ENCODE results near the gene WDR27.
"Not testable (repeated sequence)": the region's sequence is repeated elsewhere in the genome, so short reads cannot be mapped to it uniquely, and the experiment has no call there.

Gene WDR27

DNA sequence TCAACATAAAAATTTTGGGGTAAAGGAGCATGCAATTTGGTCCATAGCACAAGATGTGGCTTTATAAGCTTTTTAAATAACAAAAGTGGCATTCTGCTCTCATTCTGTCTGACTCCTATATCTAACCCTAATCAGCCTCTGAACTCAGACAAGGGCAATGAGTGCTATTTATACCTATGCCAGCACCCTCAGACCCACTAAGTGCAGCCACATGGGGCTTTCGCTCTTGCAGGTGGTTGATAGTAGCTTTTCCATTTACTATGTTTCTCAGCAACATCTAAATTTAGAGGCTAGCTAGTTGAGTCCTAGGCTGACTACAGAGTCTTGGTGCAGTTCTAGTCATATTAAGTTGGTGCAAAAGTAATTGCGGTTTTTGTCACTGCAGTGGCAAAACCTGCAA is 231.0 kb downstream of the WDR27 start:
- H3K4me1 ChIP-seq (ENCODE audit: insufficient read depth, low read length), result no peaks in the 10 kb centered on the region
- H3K36me3 ChIP-seq (ENCODE audit: insufficient read depth, low read length), result no peaks in the 10 kb centered on the region
- no peak overlapping the region for H3K9ac ChIP-seq (ENCODE audit: low read depth, low read length)
- no peak overlapping the region for H3K27ac ChIP-seq (ENCODE audit: low read depth, low read length)
- H3K27me3 ChIP-seq (ENCODE audit: insufficient read depth, low read length), result no peaks in the 10 kb centered on the region
- no peak overlapping the region for H3K4me3 ChIP-seq (ENCODE audit: low read length)
- 97% methylated on average over 2 of the region's 2 CpGs for WGBS
- peaks cover 58% of the 10 kb centered on the region for H3K9me3 ChIP-seq (ENCODE audit: insufficient read depth, low read depth, low read length)

GRCh38 chr6:169469028-169469427 is 232.8 kb downstream of the WDR27 start:
- no peak overlapping the region for H3K27ac ChIP-seq (ENCODE audit: low read depth, low read length)
- no peaks in the 10 kb centered on the region for H3K27me3 ChIP-seq (ENCODE audit: insufficient read depth, low read length)
- no peak overlapping the region for H3K4me3 ChIP-seq (ENCODE audit: low read length)
- no peaks in the 10 kb centered on the region for H3K36me3 ChIP-seq (ENCODE audit: insufficient read depth, low read length)
- H3K4me1 ChIP-seq (ENCODE audit: insufficient read depth, low read length), result no peaks in the 10 kb centered on the region
- H3K9ac ChIP-seq (ENCODE audit: low read depth, low read length), result no peak overlapping the region
- peaks cover 51% of the 10 kb centered on the region for H3K9me3 ChIP-seq (ENCODE audit: insufficient read depth, low read depth, low read length)
- WGBS, result 89% methylated on average over 1 of the region's 1 CpG

DNA sequence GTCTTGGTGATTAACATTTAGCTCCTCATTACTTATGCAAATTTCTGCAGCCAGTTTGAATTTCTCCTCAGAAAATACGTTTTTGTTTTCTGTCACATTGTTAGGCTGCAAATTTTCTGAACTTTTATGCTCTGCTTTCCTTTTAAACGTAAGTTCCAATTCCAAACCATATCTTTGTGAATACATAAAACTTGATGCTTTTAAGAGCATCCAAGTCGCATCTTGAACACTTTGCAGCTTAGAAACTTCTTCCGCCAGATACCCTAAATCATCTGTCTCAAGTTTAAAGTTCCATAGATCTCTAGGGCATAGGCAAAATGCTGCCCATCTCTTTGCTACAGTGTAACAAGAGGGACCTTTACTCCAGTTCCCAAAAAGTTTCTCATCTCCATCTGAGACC is 234.1 kb downstream of the WDR27 start:
- H3K4me3 ChIP-seq (ENCODE audit: low read length); H3K27ac ChIP-seq (ENCODE audit: low read depth, low read length); H3K36me3 ChIP-seq (ENCODE audit: insufficient read depth, low read length); H3K4me1 ChIP-seq (ENCODE audit: insufficient read depth, low read length); H3K9ac ChIP-seq (ENCODE audit: low read depth, low read length); H3K27me3 ChIP-seq (ENCODE audit: insufficient read depth, low read length): not testable (repeated sequence)
- H3K9me3 ChIP-seq (ENCODE audit: insufficient read depth, low read depth, low read length), result peaks cover 40% of the 10 kb centered on the region
- 93% methylated on average over 4 of the region's 4 CpGs for WGBS

- 94% methylated on average over 2 of the region's 2 CpGs for WGBS
- peaks cover 26% of the 10 kb centered on the region for H3K9me3 ChIP-seq (ENCODE audit: insufficient read depth, low read depth, low read length)
- not testable (repeated sequence) for H3K4me1 ChIP-seq (ENCODE audit: insufficient read depth, low read length); H3K4me3 ChIP-seq (ENCODE audit: low read length); H3K36me3 ChIP-seq (ENCODE audit: insufficient read depth, low read length); H3K9ac ChIP-seq (ENCODE audit: low read depth, low read length); H3K27me3 ChIP-seq (ENCODE audit: insufficient read depth, low read length); H3K27ac ChIP-seq (ENCODE audit: low read depth, low read length)
These were observed 235.6 kb downstream of the WDR27 start for GRCh38 chr6:169466256-169466655.

- no peaks in the 10 kb centered on the region for H3K27me3 ChIP-seq (ENCODE audit: insufficient read depth, low read length)
- H3K4me1 ChIP-seq (ENCODE audit: insufficient read depth, low read length), result no peaks in the 10 kb centered on the region
- H3K9me3 ChIP-seq (ENCODE audit: insufficient read depth, low read depth, low read length), result peaks cover 13% of the 10 kb centered on the region; the same call in 1 of the 2 replicates
- H3K27ac ChIP-seq (ENCODE audit: low read depth, low read length), result no peak overlapping the region
- no peak overlapping the region for H3K9ac ChIP-seq (ENCODE audit: low read depth, low read length)
- 96% methylated on average over 4 of the region's 5 CpGs for WGBS
- no peak overlapping the region for H3K4me3 ChIP-seq (ENCODE audit: low read length)
- no peaks in the 10 kb centered on the region for H3K36me3 ChIP-seq (ENCODE audit: insufficient read depth, low read length)
These were observed 244.1 kb downstream of the WDR27 start for GRCh38 chr6:169457762-169458161.

GRCh38 chr6:169456840-169457239 is 245.0 kb downstream of the WDR27 start:
- Histone ChIP-seq H3K9me3 (ENCODE audit: insufficient read depth, low read depth, low read length) (peaks cover 13% of the 10 kb centered on the region; the same call in 1 of the 2 replicates), H3K27ac (ENCODE audit: low read depth, low read length) (no peak overlapping the region), H3K36me3 (ENCODE audit: insufficient read depth, low read length) (no peaks in the 10 kb centered on the region), H3K27me3 (ENCODE audit: insufficient read depth, low read length) (no peaks in the 10 kb centered on the region), H3K9ac (ENCODE audit: low read depth, low read length) (no peak overlapping the region), H3K4me1 (ENCODE audit: insufficient read depth, low read length) (no peaks in the 10 kb centered on the region), H3K4me3 (ENCODE audit: low read length) (no peak overlapping the region)
- WGBS, result 97% methylated on average over 12 of the region's 12 CpGs

DNA sequence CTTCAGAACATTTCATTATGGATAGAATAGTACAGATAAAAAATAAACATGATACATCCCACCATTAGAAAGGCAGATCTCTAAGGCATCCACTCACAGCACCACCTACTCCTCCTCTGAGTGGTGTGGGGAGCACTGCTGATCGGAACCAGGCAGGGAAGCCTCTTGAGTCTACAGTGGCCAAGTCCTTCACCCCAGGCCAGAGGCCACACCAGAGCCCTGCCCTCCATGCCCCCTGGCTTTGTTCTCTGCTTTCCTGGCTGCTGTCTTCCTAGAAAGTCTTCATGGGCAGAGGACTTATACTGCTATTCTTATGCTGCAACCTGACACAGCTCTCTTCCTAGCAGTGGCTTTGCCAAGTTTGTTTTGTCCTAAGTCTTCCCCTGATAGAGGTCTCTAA is 246.4 kb downstream of the WDR27 start:
- Histone ChIP-seq H3K4me3 (ENCODE audit: low read length) (no peak overlapping the region), H3K9me3 (ENCODE audit: insufficient read depth, low read depth, low read length) (peaks cover 13% of the 10 kb centered on the region; the same call in 1 of the 2 replicates), H3K27ac (ENCODE audit: low read depth, low read length) (no peak overlapping the region), H3K4me1 (ENCODE audit: insufficient read depth, low read length) (no peaks in the 10 kb centered on the region), H3K36me3 (ENCODE audit: insufficient read depth, low read length) (no peaks in the 10 kb centered on the region), H3K9ac (ENCODE audit: low read depth, low read length) (no peak overlapping the region), H3K27me3 (ENCODE audit: insufficient read depth, low read length) (no peaks in the 10 kb centered on the region)
- WGBS, result 100% methylated on average over 1 of the region's 1 CpG

DNA sequence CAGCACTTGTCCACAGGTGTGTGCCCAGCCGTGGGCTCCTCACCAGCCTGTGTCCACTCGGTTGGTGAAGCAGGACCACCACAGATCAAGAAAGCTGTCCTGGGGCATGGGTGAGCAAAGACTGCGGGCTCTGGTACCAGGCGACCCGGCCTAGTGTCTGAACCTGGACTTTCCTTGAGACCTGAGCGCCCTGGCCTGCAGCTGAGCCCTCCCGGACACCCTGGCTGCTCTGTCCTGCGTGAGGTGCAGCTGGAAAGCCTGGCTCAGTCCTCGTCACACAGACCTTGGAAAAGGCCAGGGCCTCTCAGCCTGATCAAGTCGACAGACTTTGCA is 247.0 kb downstream of the WDR27 start:
- H3K9ac ChIP-seq (ENCODE audit: low read depth, low read length), result no peak overlapping the region
- H3K4me1 ChIP-seq (ENCODE audit: insufficient read depth, low read length), result no peaks in the 10 kb centered on the region
- H3K27me3 ChIP-seq (ENCODE audit: insufficient read depth, low read length), result no peaks in the 10 kb centered on the region
- WGBS, result 94% methylated on average over 10 of the region's 10 CpGs
- no peak overlapping the region for H3K27ac ChIP-seq (ENCODE audit: low read depth, low read length)
- no peaks in the 10 kb centered on the region for H3K36me3 ChIP-seq (ENCODE audit: insufficient read depth, low read length)
- H3K4me3 ChIP-seq (ENCODE audit: low read length), result no peak overlapping the region
- H3K9me3 ChIP-seq (ENCODE audit: insufficient read depth, low read depth, low read length), result peaks cover 9% of the 10 kb centered on the region; the same call in 1 of the 2 replicates

- H3K27ac ChIP-seq (ENCODE audit: low read depth, low read length), result no peak overlapping the region
- WGBS, result 81% methylated on average over 8 of the region's 8 CpGs
- peaks cover 4% of the 10 kb centered on the region; the same call in 1 of the 2 replicates for H3K9me3 ChIP-seq (ENCODE audit: insufficient read depth, low read depth, low read length)
- no peaks in the 10 kb centered on the region for H3K4me1 ChIP-seq (ENCODE audit: insufficient read depth, low read length)
- no peak overlapping the region for H3K4me3 ChIP-seq (ENCODE audit: low read length)
- H3K36me3 ChIP-seq (ENCODE audit: insufficient read depth, low read length), result no peaks in the 10 kb centered on the region
- H3K9ac ChIP-seq (ENCODE audit: low read depth, low read length), result no peak overlapping the region
- H3K27me3 ChIP-seq (ENCODE audit: insufficient read depth, low read length), result no peaks in the 10 kb centered on the region
These were observed 247.5 kb downstream of the WDR27 start for GRCh38 chr6:169454204-169454871.

DNA sequence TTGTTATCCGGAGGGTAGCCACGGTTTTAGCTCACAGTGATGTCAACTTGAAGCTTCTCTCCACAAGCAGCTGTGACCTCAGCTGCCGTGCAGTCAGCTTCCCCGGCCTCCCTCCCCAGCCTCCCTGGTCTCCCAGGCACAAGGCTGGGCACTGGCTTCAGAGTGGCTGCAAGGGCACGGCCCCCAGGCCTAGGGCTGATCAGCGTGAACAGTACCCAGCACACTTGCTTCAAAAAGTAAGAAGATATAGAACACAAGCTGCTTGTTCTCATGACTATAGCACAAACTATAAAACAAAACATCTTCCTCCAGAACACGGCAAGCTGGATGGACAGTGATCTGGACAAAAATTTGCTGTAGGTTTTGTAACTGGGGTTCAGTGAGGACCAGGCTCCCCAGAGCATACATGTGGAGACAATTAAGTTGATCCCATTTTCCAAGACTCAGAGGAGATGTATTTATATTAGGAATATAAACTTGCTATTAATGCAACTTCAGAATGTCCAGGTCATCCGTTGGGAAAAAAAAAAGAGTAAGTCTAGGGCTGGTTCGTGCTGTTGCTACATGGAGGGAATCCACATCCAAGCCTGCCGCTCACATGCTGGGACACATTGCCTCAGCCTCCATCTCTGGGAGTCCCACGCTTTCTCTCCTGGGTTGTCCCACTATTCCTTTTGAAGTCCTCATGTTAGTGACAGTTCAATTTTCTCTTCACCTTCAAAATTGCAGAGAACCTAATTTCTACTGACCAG is 248.8 kb downstream of the WDR27 start:
- Histone ChIP-seq H3K9ac (ENCODE audit: low read depth, low read length) (no peak overlapping the region), H3K27me3 (ENCODE audit: insufficient read depth, low read length) (no peaks in the 10 kb centered on the region), H3K4me3 (ENCODE audit: low read length) (no peak overlapping the region), H3K4me1 (ENCODE audit: insufficient read depth, low read length) (no peaks in the 10 kb centered on the region), H3K36me3 (ENCODE audit: insufficient read depth, low read length) (no peaks in the 10 kb centered on the region), H3K27ac (ENCODE audit: low read depth, low read length) (no peak overlapping the region), H3K9me3 (ENCODE audit: insufficient read depth, low read depth, low read length) (no peaks in the 10 kb centered on the region)
- WGBS, result 97% methylated on average over 11 of the region's 11 CpGs

GRCh38 chr6:169452117-169452868 is 249.5 kb downstream of the WDR27 start:
- H3K9ac ChIP-seq (ENCODE audit: low read depth, low read length), result no peak overlapping the region
- no peaks in the 10 kb centered on the region for H3K4me1 ChIP-seq (ENCODE audit: insufficient read depth, low read length)
- H3K27ac ChIP-seq (ENCODE audit: low read depth, low read length), result no peak overlapping the region
- WGBS, result 95% methylated on average over 36 of the region's 36 CpGs
- no peaks in the 10 kb centered on the region for H3K9me3 ChIP-seq (ENCODE audit: insufficient read depth, low read depth, low read length)
- H3K36me3 ChIP-seq (ENCODE audit: insufficient read depth, low read length), result no peaks in the 10 kb centered on the region
- H3K4me3 ChIP-seq (ENCODE audit: low read length), result no peak overlapping the region
- H3K27me3 ChIP-seq (ENCODE audit: insufficient read depth, low read length), result no peaks in the 10 kb centered on the region
